Midbrain (tissue), 1 donor: ENCODE data around the gene PRKCH.

Experiments
- DNase-seq: peaks from one replicate; lab custom pipeline; 2025; lab: John Stamatoyannopoulos, UW

PRKCH gene

DNA sequence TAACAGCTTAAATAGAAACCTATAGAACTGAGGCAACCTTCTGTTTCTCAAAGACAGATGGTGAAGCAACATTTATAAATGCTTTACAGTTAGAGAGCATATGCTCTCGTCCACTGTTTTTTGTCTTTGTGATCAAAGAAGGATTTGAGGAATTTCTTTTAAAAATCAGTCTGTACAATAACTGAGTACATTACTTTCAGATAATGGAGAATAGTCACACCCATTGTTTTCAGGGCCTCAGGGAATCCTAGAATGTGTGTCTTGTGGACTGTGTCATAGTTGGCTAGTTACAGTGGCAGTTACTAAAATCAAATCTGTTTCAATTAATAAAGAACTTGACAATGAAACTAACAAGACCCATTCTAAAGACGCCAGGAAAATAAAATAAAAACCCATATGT lies 107.9 kb downstream of the PRKCH start:
- DNase-seq, result no peak

GRCh38 chr14:61430066-61430757 lies 108.8 kb downstream of the PRKCH start:
- DNase-seq, result no peak

DNA sequence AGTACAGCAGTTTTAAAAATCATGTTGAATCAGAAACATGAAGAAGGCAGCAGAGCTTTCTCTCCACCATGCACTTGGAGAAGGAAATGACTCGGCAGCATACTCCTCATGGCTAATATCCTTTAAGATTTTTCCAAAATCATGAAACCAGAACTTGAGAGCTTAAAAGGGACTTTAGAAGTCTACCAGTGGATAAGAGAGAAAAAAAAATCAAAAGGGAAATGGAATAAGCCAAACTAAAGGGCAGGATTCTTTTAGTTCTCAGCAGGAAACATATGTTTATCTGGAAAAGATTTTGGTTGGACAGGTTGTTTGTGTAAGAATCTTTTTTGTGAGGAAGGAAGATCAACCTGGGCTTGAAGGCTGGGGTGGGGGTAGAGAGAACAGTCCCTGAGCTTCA lies 111.8 kb downstream of the PRKCH start:
- no peak for DNase-seq

DNA sequence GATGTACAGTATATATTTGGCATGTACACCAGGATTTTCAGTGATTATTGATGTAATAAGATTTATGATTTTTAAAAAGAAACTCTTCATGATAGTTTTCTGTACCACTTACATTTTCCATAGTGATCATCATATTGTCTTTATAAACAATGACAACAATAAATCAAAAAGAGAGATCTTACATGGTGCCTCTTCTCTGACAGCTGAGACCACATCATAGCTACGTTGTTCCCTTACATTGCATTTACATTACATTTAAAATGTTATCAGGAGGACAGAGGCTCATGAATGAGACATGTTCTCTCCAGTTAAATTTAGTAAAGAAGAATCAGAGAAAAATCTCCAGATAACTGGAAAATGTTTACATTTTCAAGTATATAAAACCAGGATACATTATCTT lies 112.4 kb downstream of the PRKCH start:
- DNase-seq, result no peak

GRCh38 chr14:61434311-61434710 lies 112.9 kb downstream of the PRKCH start:
- DNase-seq, result no peak

DNA sequence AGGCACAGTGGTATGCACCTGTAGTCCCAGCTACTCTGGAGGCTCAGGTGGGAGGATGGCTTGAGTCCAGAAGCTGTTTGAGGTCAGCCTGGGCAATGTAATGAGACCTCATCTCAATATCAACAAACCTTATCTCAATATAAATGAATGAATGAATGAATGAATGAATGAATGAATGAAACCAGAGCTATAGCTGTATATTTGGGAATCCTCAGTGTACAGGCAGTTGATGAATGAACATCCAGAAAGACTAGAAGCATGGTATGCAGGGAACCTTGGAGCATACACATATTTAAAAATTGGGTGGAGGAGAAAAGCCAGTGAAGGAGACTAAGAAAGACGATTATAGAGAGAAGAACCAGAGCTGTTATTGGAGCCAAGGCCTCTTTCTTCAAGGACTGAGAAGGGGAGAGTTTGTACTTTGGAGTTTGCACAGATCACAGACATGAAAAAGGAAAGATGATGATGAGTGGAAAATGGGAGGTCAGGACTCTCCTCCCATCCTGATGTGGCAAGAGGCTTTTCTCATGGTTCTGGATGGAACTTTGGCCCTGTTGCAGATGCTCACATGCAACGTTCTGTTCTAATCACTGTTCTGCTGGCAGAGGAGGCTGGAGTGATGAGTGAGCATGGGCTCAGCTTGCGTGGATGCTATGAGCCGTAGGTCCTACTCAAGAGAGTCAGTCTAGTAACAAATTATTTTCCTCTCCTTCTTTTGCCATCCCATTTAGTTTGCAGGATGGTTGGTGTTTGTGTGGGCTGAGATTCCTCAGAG lies 114.4 kb downstream of the PRKCH start:
- no peak for DNase-seq

DNA sequence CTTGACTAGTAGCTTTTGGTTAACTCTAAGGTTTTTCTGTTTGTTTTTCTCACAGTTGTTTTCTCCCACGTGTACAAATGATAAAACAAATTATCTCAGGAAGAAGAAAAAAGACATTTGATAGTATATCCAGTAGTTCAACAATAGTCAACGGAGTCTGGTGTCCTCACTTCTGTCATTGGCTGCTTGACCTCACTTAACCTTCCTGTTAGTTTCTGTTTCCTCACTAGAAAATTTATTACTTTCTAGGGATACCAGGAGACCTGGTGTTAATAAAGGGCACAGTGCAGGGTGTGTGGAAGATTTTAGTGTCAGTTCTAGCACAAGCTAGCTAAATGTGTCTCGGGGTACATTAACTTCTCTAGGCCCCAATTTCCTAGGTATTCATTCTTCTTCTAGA lies 116.0 kb downstream of the PRKCH start:
- DNase-seq, result no peak

GRCh38 chr14:61438036-61438435 lies 116.7 kb downstream of the PRKCH start:
- DNase-seq, result no peak

DNA sequence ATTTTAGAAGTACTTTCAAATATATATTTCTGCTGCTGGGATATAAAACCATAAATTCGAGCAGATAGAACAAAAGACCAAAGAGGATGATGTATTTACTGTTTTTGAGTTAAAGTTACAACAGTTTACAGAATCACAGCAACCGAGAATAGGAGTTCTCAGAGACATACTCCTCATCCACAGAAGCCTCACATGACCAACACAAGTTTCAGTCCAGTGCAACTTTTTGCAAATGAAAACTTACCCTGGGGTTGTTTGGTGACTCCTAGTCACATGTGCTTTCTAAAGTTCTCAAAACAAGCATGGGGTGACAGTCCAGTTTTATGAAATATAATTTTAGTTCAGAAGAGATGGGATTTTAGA lies 117.1 kb downstream of the PRKCH start:
- DNase-seq, result no peak

GRCh38 chr14:61438860-61439765 lies 117.7 kb downstream of the PRKCH start:
- DNase-seq, result no peak

GRCh38 chr14:61439779-61440418 lies 118.5 kb downstream of the PRKCH start:
- DNase-seq, result no peak

GRCh38 chr14:61443481-61443880 lies 122.1 kb downstream of the PRKCH start:
- no peak for DNase-seq

DNA sequence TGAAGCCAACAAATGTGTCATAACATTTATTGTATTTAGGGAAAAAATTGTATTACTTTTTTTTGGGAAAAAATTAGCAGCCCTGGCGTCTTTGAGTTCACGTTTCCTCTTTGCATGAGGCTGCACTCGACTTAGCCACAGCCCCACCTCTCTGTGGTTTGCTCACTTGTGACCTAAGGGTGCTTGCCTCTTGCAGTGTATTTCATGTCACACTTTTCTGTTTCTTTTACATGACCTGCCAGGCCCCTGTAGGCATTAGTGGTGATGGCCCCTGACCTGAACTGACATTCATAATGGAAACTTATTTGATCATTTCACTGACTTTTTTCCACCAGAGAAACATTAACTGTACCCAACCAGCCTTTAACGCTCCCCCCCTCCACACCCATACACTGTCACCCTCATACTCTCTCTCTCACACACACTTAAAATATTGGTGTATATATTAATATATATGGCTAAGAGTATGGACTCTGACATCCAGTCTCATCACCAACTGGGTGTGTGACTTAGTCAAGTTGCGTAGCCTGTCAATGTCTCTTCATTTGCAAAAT lies 122.9 kb downstream of the PRKCH start:
- no peak for DNase-seq

DNA sequence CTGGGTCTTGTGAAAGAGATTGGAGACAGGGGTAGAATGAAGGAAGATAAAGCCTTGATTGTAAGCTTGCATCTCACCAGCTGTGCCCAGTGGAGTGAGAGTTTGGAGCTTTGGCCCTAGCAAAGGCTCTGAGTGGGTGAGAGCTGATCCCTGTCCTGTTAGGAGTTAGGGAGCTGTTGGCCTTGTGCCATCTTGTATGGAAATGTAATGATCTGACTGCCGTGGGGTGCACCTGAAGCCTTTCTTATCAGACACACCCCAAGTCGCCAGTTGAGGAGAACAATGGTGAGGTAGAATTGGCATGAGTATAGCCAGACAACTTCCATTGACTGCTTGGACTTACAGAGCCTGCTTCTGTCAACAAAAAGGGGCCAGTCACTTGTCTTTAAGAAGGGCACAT lies 130.1 kb downstream of the PRKCH start:
- DNase-seq, result no peak

DNA sequence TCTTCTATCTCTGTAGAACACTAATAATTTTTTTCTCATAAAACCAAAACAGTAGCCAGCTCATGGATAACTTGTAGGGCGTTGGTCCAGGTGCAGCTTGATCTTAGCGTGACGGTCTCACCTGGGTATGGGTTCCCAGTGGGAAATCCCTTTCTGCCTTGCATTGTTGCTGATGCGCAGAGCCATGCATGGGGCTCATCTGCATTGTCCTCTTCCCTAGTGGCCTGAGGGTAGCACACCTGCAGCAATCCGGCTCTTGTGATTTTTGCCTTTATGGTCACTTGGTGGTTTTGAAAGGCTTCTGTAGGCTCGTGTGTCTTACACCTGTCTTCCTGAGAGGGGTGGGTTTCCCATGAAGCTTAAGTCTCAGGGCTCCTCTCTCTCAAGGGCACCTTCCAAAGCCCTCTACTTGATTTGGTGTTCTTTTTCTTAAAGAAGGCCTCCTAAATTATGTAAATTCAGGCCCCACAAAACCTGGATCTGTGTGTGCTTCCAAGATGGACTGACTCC lies 130.6 kb downstream of the PRKCH start:
- no peak for DNase-seq

DNA sequence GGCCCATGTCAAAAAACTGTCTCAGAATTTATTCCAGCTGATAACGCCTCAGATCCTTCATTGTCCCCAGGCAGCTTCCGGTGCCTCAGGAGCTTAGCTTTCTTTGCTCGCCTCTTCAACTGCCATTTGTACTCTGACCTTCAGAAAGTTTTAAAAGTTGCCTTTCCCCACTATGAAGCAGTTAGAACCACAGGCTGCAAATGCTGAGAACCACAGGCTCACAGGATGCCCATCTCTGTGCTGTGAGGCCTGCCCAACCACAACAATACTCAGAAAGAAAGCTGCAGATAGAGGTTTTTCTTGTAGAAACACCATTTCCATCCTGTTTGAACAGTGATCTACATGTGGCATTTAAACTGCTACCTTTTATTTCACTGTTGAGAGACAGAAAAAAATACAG lies 131.1 kb downstream of the PRKCH start:
- no peak for DNase-seq

- no peak for DNase-seq
These were observed 131.9 kb downstream of the PRKCH start for GRCh38 chr14:61453103-61453767.

GRCh38 chr14:61454545-61454944 lies 133.2 kb downstream of the PRKCH start:
- DNase-seq, result no peak

DNA sequence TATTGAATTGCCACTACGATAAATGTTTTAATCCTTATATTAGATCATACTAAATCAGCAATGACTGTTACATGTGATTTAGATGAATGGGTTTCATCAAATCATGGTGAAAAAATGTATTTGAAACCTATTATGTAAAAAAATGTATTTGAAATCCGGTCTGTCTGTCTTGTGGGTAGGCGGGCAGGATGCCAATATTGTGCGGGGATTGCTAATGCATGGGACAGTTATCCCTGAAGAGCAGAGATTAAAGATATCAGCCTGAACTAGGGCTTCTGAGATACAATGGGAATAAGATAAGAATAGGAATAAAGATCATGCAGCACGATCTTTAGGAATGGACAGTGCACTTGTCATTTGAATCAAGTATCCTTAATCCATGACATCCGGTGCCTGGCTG lies 134.0 kb downstream of the PRKCH start:
- DNase-seq, result no peak

- peak; percentile 77 for DNase-seq
These were observed 135.3 kb downstream of the PRKCH start for GRCh38 chr14:61456720-61457119.

GRCh38 chr14:61458766-61459165 lies 137.4 kb downstream of the PRKCH start:
- DNase-seq, result no peak
